MM.1S (cell line): ENCODE measurements around the gene ARHGAP35.

Experiments used
- DNase-seq: peaks from one replicate; pipeline ENCODE4 v3.0.0-alpha.2; 2015
- H2AFZ ChIP-seq: fragments of 300-600 bp; sonication (generic); 2 replicates; pipeline ENCODE4 v1.6.0; 2016; ENCODE audit warnings: antibody characterized with exemption, low read length
- H3F3A ChIP-seq: fragments of 300-600 bp; sonication (generic); 2 replicates; pipeline ENCODE4 v1.6.1; 2016; ENCODE audit warnings: mild to moderate bottlenecking, antibody characterized with exemption, low read length, moderate library complexity, mixed read lengths; ENCODE audit not compliant: insufficient read depth
- H3K27ac ChIP-seq: fragments of 300-600 bp; sonication (generic); 2 replicates; pipeline ENCODE4 v1.5.1; 2016; ENCODE audit warnings: mild to moderate bottlenecking, low read length
- H3K27me3 ChIP-seq: fragments of 300-600 bp; sonication (generic); replicated peaks from 2 replicates; pipeline ENCODE4 v1.6.0; 2016; ENCODE audit warnings: low read length; ENCODE audit not compliant: insufficient read depth
- H3K36me3 ChIP-seq: fragments of 300-600 bp; sonication (generic); replicated peaks from 2 replicates; pipeline ENCODE4 v1.6.1; 2016; ENCODE audit warnings: mild to moderate bottlenecking, low read length, mixed read lengths; ENCODE audit not compliant: insufficient read depth
- H3K4me1 ChIP-seq: fragments of 300-600 bp; sonication (generic); 2 replicates; pipeline ENCODE4 v1.6.1; 2016; ENCODE audit warnings: low read length, mixed read lengths
- H3K4me2 ChIP-seq: fragments of 300-600 bp; sonication (generic); 2 replicates; pipeline ENCODE4 v1.6.0; 2016; ENCODE audit warnings: low read depth, low read length
- H3K4me3 ChIP-seq: fragments of 300-600 bp; sonication (generic); 2 replicates; pipeline ENCODE4 v1.5.1; 2016; ENCODE audit warnings: low read length, mixed read lengths
- H3K79me2 ChIP-seq: fragments of 300-600 bp; sonication (generic); 2 replicates; pipeline ENCODE4 v1.6.1; 2016; ENCODE audit warnings: mixed run types, low read length, mixed read lengths
- H3K9ac ChIP-seq: fragments of 300-600 bp; sonication (generic); 2 replicates; pipeline ENCODE4 v1.6.1; 2016; ENCODE audit warnings: low read length, mixed read lengths
- H3K9me2 ChIP-seq: fragments of 300-600 bp; sonication (generic); replicated peaks from 2 replicates; pipeline ENCODE4 v1.6.1; 2016; ENCODE audit warnings: mild to moderate bottlenecking, low read length, mixed read lengths; ENCODE audit not compliant: insufficient read depth
- H3K9me3 ChIP-seq: fragments of 300-600 bp; sonication (generic); replicated peaks from 2 replicates; pipeline ENCODE4 v1.6.1; 2016; ENCODE audit warnings: mild to moderate bottlenecking, low read length, mixed read lengths; ENCODE audit not compliant: insufficient read depth
- H4K20me1 ChIP-seq: fragments of 300-600 bp; sonication (generic); 2 replicates; pipeline ENCODE4 v1.6.1; 2016; ENCODE audit warnings: mild to moderate bottlenecking, low read length, moderate library complexity, mixed read lengths; ENCODE audit not compliant: insufficient read depth
- EZH2 ChIP-seq: fragments of 300-600 bp; sonication (generic); optimal IDR thresholded peaks from 2 replicates; pipeline ENCODE3; 2017; ENCODE audit warnings: low read depth, mild to moderate bottlenecking, antibody characterized with exemption, low read length, mixed read lengths
- EZH2phosphoT487 ChIP-seq: fragments of 300-600 bp; sonication (generic); IDR thresholded peaks from 2 replicates; pipeline ENCODE4 v1.6.1; 2018; ENCODE audit warnings: antibody characterized with exemption, low read length
- TF ChIP-seq, protein P1 (sequence below): fragments of 300-600 bp; sonication (generic); IDR thresholded peaks from 2 replicates; pipeline ENCODE4 v1.5.1; 2016; ENCODE audit warnings: antibody characterized with exemption, low read length, mixed read lengths

ARHGAP35 gene

DNA sequence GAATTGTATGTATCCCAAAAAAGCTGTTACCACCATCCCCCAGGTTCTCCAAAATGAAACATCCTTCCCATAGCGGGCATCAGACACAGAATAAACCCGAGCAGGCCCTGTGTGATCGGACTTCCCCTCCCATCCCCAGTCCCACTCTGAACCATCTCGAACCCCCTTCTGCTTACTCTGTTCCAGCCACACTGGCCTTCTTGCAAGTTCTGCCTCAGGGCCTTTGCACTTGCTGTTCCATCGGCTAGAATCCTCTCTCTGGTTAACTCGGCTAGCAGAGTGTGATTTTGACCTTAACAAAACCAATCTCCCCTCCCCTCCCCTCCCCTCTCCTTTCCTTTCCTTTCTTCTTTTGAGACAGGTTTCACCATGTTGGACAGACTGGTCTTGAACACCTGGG, 25.8 kb upstream of the ARHGAP35 start:
- Histone ChIP-seq H3K4me1 (no peaks in the 10 kb centered on the region), H3K27me3 (no peaks in the 10 kb centered on the region), H3F3A (no peaks in the 10 kb centered on the region), H3K36me3 (no peaks in the 10 kb centered on the region), H3K9me3 (no peaks in the 10 kb centered on the region), H3K4me3 (no peak overlapping the region), H2AFZ (no peak overlapping the region), H3K4me2 (no peak overlapping the region), H3K9ac (no peak overlapping the region), H4K20me1 (no peaks in the 10 kb centered on the region), H3K27ac (no peak overlapping the region), H3K9me2 (no peaks in the 10 kb centered on the region), H3K79me2 (no peaks in the 10 kb centered on the region)
- no peak for TF ChIP-seq EZH2phosphoT487
- TF ChIP-seq, protein P1, sequence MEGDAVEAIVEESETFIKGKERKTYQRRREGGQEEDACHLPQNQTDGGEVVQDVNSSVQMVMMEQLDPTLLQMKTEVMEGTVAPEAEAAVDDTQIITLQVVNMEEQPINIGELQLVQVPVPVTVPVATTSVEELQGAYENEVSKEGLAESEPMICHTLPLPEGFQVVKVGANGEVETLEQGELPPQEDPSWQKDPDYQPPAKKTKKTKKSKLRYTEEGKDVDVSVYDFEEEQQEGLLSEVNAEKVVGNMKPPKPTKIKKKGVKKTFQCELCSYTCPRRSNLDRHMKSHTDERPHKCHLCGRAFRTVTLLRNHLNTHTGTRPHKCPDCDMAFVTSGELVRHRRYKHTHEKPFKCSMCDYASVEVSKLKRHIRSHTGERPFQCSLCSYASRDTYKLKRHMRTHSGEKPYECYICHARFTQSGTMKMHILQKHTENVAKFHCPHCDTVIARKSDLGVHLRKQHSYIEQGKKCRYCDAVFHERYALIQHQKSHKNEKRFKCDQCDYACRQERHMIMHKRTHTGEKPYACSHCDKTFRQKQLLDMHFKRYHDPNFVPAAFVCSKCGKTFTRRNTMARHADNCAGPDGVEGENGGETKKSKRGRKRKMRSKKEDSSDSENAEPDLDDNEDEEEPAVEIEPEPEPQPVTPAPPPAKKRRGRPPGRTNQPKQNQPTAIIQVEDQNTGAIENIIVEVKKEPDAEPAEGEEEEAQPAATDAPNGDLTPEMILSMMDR = no peak
- no peak for TF ChIP-seq EZH2
- DNase-seq = no peak

DNA sequence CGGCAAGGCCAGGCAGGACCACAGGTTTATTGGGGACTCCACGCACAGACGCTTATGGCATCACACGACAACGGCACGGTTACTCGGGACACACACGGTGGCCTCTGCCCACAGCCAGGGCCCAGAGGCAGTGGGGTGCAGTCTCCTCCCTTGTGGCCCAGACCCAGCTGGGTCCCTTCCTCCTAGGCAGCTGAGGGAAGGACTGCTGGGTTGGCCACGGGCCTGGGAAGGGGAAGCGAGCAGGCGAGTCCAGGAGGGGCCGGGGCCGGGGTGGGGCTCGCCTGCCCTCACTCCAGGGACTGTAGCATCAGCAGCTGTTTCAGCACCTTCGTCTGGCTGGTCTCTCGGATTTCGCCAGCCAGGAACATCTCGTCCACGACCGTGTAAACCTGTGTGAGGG, 22.6 kb upstream of the ARHGAP35 start:
- H3K4me2 ChIP-seq = no peak overlapping the region
- DNase-seq = no peak
- no peaks in the 10 kb centered on the region for H3K27me3 ChIP-seq
- H3K36me3 ChIP-seq = no peaks in the 10 kb centered on the region
- no peaks in the 10 kb centered on the region for H3K79me2 ChIP-seq
- H3F3A ChIP-seq = no peaks in the 10 kb centered on the region
- H3K9me3 ChIP-seq = no peaks in the 10 kb centered on the region
- no peak overlapping the region for H3K4me3 ChIP-seq
- no peaks in the 10 kb centered on the region for H3K9me2 ChIP-seq
- no peak overlapping the region for H2AFZ ChIP-seq
- H3K27ac ChIP-seq = no peak overlapping the region
- no peaks in the 10 kb centered on the region for H3K4me1 ChIP-seq
- H3K9ac ChIP-seq = no peak overlapping the region
- no peaks in the 10 kb centered on the region for H4K20me1 ChIP-seq
- TF ChIP-seq, protein P1 = no peak
- TF ChIP-seq EZH2phosphoT487 (no peak), EZH2 (no peak)

DNA sequence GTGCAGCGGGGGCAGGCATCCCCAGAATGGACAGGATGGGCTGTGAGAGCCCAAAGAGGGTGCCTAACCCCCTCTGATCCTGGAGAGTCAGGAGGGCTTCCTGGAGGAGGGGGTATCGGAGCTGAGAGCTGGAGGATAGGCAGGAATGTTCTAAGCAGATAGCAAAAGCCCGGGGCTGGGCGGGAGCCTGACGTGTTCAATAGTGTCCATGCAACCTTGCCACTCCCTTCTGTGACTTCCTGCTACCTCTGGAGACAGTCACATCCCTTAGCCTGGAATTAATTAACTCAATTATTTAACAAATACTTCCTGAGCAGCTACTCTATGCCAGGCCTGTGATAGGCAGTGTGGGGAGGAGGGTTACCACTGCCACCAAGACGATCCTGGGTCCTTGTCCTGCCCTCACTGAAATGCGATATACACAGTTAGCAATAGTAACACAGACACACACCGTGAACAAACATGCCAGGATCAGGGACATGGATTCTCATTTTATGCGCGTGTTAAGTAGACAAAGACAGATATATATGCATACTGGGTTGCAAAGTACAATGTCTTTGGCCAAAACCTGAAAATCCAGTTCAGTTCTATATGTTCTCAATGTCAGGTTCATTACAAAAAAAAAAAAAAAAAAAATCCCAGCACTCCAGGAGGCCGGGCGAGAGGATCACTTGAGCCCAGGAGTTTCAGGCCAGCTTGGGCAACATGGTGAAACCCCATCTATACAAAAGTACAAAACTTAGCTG, 20.9 kb upstream of the ARHGAP35 start:
- H3K4me3 ChIP-seq = no peak overlapping the region
- no peaks in the 10 kb centered on the region for H3K36me3 ChIP-seq
- H3K9ac ChIP-seq = no peak overlapping the region
- H3K79me2 ChIP-seq = no peaks in the 10 kb centered on the region
- no peak overlapping the region for H3K4me2 ChIP-seq
- no peak for TF ChIP-seq EZH2
- TF ChIP-seq, protein P1 = no peak
- no peak for TF ChIP-seq EZH2phosphoT487
- no peaks in the 10 kb centered on the region for H3K9me2 ChIP-seq
- no peak overlapping the region for H3K27ac ChIP-seq
- no peaks in the 10 kb centered on the region for H3F3A ChIP-seq
- no peak for DNase-seq
- no peak overlapping the region for H2AFZ ChIP-seq
- H3K9me3 ChIP-seq = no peaks in the 10 kb centered on the region
- no peaks in the 10 kb centered on the region for H4K20me1 ChIP-seq
- no peaks in the 10 kb centered on the region for H3K4me1 ChIP-seq
- no peaks in the 10 kb centered on the region for H3K27me3 ChIP-seq
